Ishikawa (cell line): ENCODE results near the gene CDHR1.

Experiments used
- CEBPB ChIP-seq: IDR thresholded peaks from 2 replicates; pipeline ENCODE4 v1.6.1; 2012
- CREB1 ChIP-seq: IDR thresholded peaks from 2 replicates; pipeline ENCODE4 v1.6.1; 2012; ENCODE audit warnings: low read depth
- EGR1 ChIP-seq: IDR thresholded peaks from 2 replicates; pipeline ENCODE4 v1.6.1; 2012
- EP300 ChIP-seq: IDR thresholded peaks from 2 replicates; pipeline ENCODE4 v1.6.1; 2012; ENCODE audit warnings: borderline replicate concordance
- MAX ChIP-seq: IDR thresholded peaks from 2 replicates; pipeline ENCODE4 v1.6.1; 2012
- NFIC ChIP-seq: IDR thresholded peaks from 2 replicates; pipeline ENCODE4 v1.6.1; 2012
- RAD21 ChIP-seq: IDR thresholded peaks from 2 replicates; pipeline ENCODE4 v1.6.1; 2012; ENCODE audit warnings: low read depth
- REST ChIP-seq: IDR thresholded peaks from 2 replicates; pipeline ENCODE4 v1.6.1; 2012; ENCODE audit warnings: low read depth, mild to moderate bottlenecking
- TAF1 ChIP-seq: IDR thresholded peaks from 2 replicates; pipeline ENCODE4 v1.6.1; 2012; ENCODE audit warnings: low read depth, mild to moderate bottlenecking
- TCF12 ChIP-seq: IDR thresholded peaks from 2 replicates; pipeline ENCODE4 v1.6.1; 2012; ENCODE audit warnings: low read depth
- USF1 ChIP-seq: IDR thresholded peaks from 2 replicates; pipeline ENCODE4 v1.6.1; 2012
- YY1 ChIP-seq: IDR thresholded peaks from 2 replicates; pipeline ENCODE4 v1.6.1; 2012; ENCODE audit warnings: low read depth

GRCh38 chr10:84261236-84261915 is 67.0 kb downstream of the CDHR1 start:
- TF ChIP-seq EP300 = no peak
- TF ChIP-seq TAF1 = no peak
- TF ChIP-seq MAX = no peak
- TF ChIP-seq RAD21 = no peak
- no peak for TF ChIP-seq CEBPB
- TF ChIP-seq CREB1 = no peak
- no peak for TF ChIP-seq USF1
- TF ChIP-seq EGR1 = no peak
- TF ChIP-seq REST = no peak
- no peak for TF ChIP-seq NFIC
- TF ChIP-seq YY1 = no peak
- no peak for TF ChIP-seq TCF12
